ENCODE results near the gene SLIT3. TPM values are rescaled to one million over a fixed set of nuclear protein-coding genes. Genes with fewer than 3 reads are reported as not detected.

The SLIT3 gene
- total RNA-seq, 1 experiment from 2014 or later = 0.44 TPM

- H3K27ac ChIP-seq (ENCODE audit: low read length) = no peak overlapping the region; the same call in 1 of the 2 replicates
- peak; percentile 73 for DNase-seq
- H3K9ac ChIP-seq (ENCODE audit: low read length) = no peak overlapping the region
- H3F3A ChIP-seq (ENCODE audit: low read length, unreplicated experiment) = no peaks in the 10 kb centered on the region
- ATAC-seq = peak; percentile 45
- TF ChIP-seq EZH2 (IDR thresholded peaks at IDR 0.05; ENCODE audit: low read length, unreplicated experiment) (no peak), EZH2phosphoT487 (IDR thresholded peaks at IDR 0.05; ENCODE audit: borderline replicate concordance, low read length) (no peak), CTCF (conservative IDR thresholded peaks at IDR 0.05; ENCODE audit: low read depth, low read length) (peak; percentile 25; the same call in 1 of the 2 replicates)
- H3K4me3 ChIP-seq (ENCODE audit: low read length) = no peak overlapping the region
- no peaks in the 10 kb centered on the region for H3K9me3 ChIP-seq (ENCODE audit: low read length)
- no peak overlapping the region for H3K4me2 ChIP-seq (ENCODE audit: low read length)
- 0 out of 2 replicates have a peak, but pooled peaks cover 14% of the 10 kb centered on the region for H3K27me3 ChIP-seq (ENCODE audit: low read length)
- no peaks in the 10 kb centered on the region for H3K79me2 ChIP-seq (ENCODE audit: low read length)
- no peaks in the 10 kb centered on the region for H3K9me2 ChIP-seq (replicated peaks; ENCODE audit: low read length)
- no peaks in the 10 kb centered on the region for H4K20me1 ChIP-seq (ENCODE audit: low read length)
- POLR2A ChIA-PET (ENCODE audit: unreplicated experiment) = no interaction called here
- no TSS peak for BruUV-seq (replicated peaks)
- peaks cover 14% of the 10 kb centered on the region for H3K4me1 ChIP-seq (ENCODE audit: insufficient read depth, low read length)
- no peaks in the 10 kb centered on the region for H3K36me3 ChIP-seq (ENCODE audit: low read depth, low read length)
- CTCF ChIA-PET = no interaction called here
- intact Hi-C loops (cut with micrococcal nuclease) = no loop called here
- H2AFZ ChIP-seq (ENCODE audit: low read length) = no peak overlapping the region
Observed at GRCh38 chr5:168991311-168991710, 309.6 kb downstream of the SLIT3 start.

- no TSS peak for BruUV-seq (replicated peaks)
- Histone ChIP-seq H3K27me3 (ENCODE audit: low read length) (0 out of 2 replicates have a peak, but pooled peaks cover 17% of the 10 kb centered on the region), H3F3A (ENCODE audit: low read length, unreplicated experiment) (no peaks in the 10 kb centered on the region), H2AFZ (ENCODE audit: low read length) (no peak overlapping the region), H4K20me1 (ENCODE audit: low read length) (no peaks in the 10 kb centered on the region), H3K9me2 (replicated peaks; ENCODE audit: low read length) (no peaks in the 10 kb centered on the region), H3K27ac (ENCODE audit: low read length) (no peak overlapping the region), H3K9ac (ENCODE audit: low read length) (no peak overlapping the region), H3K4me1 (ENCODE audit: insufficient read depth, low read length) (peaks cover 14% of the 10 kb centered on the region), H3K9me3 (ENCODE audit: low read length) (no peaks in the 10 kb centered on the region), H3K36me3 (ENCODE audit: low read depth, low read length) (no peaks in the 10 kb centered on the region), H3K4me3 (ENCODE audit: low read length) (no peak overlapping the region), H3K79me2 (ENCODE audit: low read length) (no peaks in the 10 kb centered on the region), H3K4me2 (ENCODE audit: low read length) (no peak overlapping the region)
- CTCF ChIA-PET = no interaction called here
- intact Hi-C loops (cut with micrococcal nuclease) = no loop called here
- DNase-seq (no peak), ATAC-seq (no peak)
- TF ChIP-seq EZH2phosphoT487 (IDR thresholded peaks at IDR 0.05; ENCODE audit: borderline replicate concordance, low read length) (no peak), EZH2 (IDR thresholded peaks at IDR 0.05; ENCODE audit: low read length, unreplicated experiment) (no peak), CTCF (conservative IDR thresholded peaks at IDR 0.05; ENCODE audit: low read depth, low read length) (no peak)
- POLR2A ChIA-PET (ENCODE audit: unreplicated experiment) = no interaction called here
Observed at GRCh38 chr5:168990679-168991078, 310.3 kb downstream of the SLIT3 start.

- CTCF ChIA-PET = no interaction called here
- Histone ChIP-seq H3K27ac (ENCODE audit: low read length) (no peak overlapping the region), H4K20me1 (ENCODE audit: low read length) (no peaks in the 10 kb centered on the region), H3K79me2 (ENCODE audit: low read length) (no peaks in the 10 kb centered on the region), H3K9me3 (ENCODE audit: low read length) (no peaks in the 10 kb centered on the region), H2AFZ (ENCODE audit: low read length) (no peak overlapping the region), H3K27me3 (ENCODE audit: low read length) (0 out of 2 replicates have a peak, but pooled peaks cover 20% of the 10 kb centered on the region), H3F3A (ENCODE audit: low read length, unreplicated experiment) (no peaks in the 10 kb centered on the region), H3K9me2 (replicated peaks; ENCODE audit: low read length) (no peaks in the 10 kb centered on the region), H3K36me3 (ENCODE audit: low read depth, low read length) (no peaks in the 10 kb centered on the region), H3K4me2 (ENCODE audit: low read length) (no peak overlapping the region), H3K9ac (ENCODE audit: low read length) (no peak overlapping the region), H3K4me1 (ENCODE audit: insufficient read depth, low read length) (peaks cover 14% of the 10 kb centered on the region), H3K4me3 (ENCODE audit: low read length) (no peak overlapping the region)
- intact Hi-C loops (cut with micrococcal nuclease) = loop anchor here (5.0 to 10.0 kb wide), 4 partner anchors 162 to 1227 kb away; no protein-coding TSS in a partner anchor
- no TSS peak for BruUV-seq (replicated peaks)
- POLR2A ChIA-PET (ENCODE audit: unreplicated experiment) = no interaction called here
- TF ChIP-seq EZH2 (IDR thresholded peaks at IDR 0.05; ENCODE audit: low read length, unreplicated experiment) (no peak), EZH2phosphoT487 (IDR thresholded peaks at IDR 0.05; ENCODE audit: borderline replicate concordance, low read length) (no peak), CTCF (conservative IDR thresholded peaks at IDR 0.05; ENCODE audit: low read depth, low read length) (no peak)
- DNase-seq (no peak), ATAC-seq (no peak)
Observed at GRCh38 chr5:168989731-168990505, 311.0 kb downstream of the SLIT3 start.

Data from PC-3 (cell line).